Inferior parietal cortex (tissue), 1 donor: Measurements from ENCODE around the gene SNCAIP.

ENCODE experiments used
- DNase-seq: peaks from one replicate; pipeline ENCODE4 v3.0.0-alpha.2; 2016; ENCODE audit errors: extremely low spot score

SNCAIP gene

DNA sequence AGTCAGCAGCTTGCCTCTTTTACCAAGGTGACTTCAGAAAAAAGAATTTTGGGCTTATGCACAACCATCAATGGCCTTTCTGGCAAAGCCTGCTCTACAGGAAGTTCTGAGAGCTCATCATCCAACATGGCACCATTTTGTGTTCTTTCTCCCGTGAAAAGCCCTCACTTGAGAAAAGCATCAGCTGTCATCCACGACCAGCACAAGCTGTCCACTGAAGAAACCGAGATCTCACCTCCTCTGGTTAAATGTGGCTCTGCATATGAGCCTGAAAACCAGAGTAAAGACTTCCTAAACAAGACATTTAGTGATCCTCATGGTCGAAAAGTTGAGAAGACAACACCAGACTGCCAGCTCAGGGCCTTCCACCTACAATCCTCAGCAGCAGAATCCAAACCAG is 111.2 kb downstream of the SNCAIP start:
- DNase-seq = no peak

DNA sequence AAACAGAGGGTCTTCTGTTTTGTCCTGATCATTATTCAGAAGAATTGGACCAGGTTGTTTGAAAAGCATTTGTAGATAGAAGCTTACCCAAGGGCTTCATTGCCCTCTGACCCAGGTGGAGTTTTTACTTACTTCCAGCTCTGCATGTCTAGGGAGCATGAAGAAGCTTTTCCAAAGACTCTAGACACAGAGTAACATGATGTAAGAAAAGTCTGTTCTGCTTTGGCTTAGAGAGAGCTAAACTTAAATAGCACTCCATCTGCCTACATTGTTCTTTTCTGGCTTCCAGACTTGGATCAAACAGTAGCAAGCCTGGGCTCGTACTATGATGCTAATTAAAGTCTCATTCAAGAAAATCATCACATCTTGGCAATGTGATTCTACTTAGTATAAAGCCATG is 112.1 kb downstream of the SNCAIP start:
- DNase-seq = peak; percentile 59

DNA sequence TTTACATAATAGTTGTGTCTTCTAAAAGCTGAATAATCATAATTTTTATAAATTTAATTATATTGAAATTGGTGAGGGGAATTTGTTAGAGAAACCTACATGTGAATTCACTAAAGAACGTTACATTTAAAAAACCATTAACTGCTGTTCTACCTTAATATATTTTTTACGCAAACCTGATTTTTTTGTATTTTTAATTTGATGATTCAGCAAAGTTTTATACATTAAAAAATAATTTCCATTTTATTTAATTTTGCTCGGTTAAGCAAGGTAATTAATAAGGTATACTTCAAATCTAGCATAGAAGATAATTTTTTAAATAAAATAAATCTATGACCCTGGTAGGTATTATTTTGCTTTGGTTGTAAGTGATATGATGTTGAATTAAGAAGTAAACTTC is 114.3 kb downstream of the SNCAIP start:
- no peak for DNase-seq

DNA sequence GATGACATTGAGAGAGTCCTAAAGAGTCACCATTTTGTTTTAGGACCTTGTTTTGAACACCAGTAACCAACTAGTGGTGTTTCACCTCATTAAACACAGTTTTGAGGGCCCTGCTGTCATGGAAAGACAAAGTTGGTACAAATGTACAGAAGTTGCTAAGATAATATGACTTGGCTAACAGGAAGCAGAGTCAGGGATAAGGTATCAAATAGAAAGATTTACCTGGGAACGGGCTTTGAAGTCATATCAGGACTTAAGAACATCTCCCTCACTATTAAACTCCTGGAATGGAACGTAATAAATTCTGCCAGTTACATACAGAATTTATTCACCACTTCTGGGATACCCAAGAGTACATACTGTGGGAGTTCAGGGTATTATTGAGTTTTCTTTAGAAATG is 115.6 kb downstream of the SNCAIP start:
- DNase-seq = no peak

DNA sequence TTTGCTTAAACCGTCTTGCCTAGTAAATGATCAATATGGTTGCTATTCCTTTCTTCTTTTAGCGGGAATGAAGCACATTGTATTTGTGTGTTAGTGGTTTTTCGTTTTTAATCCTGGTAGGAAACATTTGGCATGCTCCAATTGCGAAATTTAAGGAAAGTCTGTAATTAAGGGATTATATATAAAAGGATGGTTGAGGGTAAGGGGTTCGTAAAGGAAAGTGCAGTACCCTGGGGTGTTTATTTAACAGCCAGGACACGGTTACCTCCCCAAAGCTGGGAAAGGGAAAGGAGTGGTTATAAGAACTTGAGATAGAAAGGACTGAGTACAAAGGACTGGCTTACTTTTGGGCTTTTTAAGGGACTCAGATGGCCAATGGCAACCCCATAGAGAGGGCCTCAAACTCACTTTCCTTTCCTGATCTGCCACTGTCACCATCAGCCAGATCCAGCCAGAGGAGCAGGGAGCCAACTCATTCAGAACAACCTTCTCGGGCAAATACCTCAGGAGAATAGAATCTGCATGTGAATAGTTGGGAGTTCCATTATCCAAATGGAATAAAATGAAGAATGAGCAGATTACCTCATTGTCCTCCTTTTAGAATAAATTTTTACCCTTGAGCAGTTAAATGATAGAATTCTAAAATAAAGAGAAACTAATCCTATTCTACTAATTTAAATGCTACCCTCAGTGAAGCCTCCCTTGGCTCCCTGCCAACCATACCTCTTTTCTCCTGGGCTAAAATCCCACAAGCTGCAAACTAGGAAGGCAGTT is 117.7 kb downstream of the SNCAIP start:
- DNase-seq = no peak

DNA sequence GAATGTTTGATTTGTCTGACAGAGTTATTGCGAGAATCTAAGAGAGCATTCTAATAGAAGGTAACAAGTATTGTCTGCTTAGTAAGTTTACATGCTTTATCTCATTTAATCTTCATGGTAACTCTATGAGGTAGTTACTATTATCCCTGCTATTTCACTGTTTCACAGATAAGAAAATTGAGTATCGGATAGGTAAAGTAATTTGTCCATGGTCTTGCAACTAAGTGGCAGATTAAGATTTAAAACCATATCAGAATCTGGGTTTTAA is 118.2 kb downstream of the SNCAIP start:
- no peak for DNase-seq

DNA sequence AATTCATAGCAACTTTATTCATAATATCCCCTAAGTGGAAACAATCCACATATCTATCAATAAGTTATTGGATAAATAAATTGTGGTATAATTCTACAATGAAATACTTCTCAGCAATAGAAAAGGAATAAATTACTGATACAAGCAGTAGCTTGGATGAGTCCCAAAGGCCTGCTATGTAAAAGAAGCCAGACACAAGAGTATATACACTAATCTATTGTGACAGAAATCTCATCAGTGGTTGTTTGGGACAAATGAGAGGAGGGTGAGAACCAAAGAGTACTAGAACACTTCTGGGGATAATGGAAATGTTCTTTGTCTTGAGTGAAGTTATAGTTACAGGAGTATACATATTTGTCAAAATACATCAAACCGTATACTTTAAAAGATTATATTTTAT is 119.3 kb downstream of the SNCAIP start:
- no peak for DNase-seq

DNA sequence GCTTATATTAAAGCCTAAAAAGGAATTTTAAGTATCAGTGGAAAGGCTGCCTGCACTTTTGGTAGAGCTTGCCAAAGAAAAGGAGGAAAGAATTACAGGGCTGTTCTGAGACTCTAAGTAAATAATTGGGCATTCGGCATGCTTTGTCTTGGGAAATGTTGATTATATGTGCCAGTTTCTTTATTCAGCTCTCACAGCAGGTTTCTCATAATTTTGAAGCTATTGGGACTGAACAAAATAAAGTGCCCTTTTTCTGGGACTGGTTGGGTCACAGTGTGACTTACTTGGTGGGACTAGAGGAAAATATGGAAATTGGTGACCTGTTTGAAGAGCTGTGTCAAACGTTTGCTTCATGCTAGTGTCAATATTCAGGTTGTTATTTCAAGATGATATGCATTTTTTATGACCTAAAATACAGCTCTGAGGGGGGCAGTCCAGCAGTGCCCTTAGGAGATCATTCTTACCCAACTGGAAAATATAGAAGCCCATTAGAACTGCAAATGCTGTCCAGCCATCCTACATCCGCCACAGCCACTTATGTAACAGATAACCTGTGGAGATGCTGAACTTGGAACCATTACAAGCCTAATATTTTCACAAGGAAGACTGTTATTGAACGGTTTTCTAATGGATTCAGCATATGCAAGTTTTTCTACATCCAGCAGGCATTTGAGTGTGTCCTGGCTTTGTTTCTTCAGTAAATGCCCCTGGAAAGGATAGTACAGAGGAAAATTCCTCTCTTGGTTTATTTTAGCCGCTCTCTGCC is 122.4 kb downstream of the SNCAIP start:
- no peak for DNase-seq

DNA sequence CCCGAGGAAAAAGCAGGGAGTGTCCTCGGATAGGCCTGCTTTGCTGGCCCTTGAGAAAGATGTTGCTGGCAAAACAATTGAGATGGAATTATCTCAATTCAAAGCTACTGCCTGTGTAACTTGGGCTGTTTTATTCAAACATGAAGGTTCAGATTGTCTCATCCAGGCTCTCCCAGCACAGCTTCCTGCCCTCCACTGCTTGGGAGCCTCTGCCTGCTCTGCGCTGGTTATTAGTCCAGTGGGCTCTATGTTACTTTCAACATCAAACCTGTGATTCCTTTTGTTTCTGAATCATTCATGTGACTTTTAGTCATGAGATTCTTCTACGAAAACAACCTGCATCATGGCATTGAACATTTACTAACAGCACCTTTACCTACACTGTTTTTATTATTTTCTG is 123.2 kb downstream of the SNCAIP start:
- DNase-seq = no peak

DNA sequence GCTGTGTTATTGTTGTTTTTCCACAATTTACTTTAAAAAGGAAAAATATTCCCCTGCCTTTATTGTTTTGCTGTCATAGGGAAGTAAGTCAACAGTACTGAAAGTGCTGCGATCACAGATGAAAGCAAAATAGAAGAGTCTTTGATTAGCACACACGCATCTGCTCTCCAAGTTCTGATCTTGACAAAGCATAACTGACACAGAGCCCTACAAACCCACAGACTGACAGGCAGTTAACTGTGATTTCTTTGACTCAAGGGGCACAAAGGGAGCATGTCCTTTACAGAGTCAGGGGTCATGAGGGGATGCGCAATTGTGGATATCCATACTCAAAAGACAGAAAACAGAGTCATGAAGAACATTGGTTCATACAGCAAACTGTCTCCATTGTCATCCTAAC is 123.7 kb downstream of the SNCAIP start:
- no peak for DNase-seq

DNA sequence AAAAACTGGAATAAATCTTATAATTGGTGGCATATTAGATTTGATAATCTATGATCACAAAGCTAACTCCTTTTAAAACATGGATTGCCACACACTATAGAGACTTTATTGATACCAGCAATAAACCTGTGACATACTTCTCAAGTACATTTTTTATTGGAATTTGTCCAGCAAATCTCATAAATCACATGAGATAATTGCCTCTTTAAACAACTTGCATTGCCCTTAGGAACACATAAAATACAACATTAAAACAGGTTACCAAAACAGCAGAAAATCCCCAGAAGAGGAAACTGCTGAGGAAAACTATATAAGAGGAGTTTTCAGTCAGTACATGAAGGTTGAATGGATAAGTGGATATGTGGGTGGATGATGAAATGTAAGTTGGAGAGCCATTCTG is 124.6 kb downstream of the SNCAIP start:
- DNase-seq = no peak

DNA sequence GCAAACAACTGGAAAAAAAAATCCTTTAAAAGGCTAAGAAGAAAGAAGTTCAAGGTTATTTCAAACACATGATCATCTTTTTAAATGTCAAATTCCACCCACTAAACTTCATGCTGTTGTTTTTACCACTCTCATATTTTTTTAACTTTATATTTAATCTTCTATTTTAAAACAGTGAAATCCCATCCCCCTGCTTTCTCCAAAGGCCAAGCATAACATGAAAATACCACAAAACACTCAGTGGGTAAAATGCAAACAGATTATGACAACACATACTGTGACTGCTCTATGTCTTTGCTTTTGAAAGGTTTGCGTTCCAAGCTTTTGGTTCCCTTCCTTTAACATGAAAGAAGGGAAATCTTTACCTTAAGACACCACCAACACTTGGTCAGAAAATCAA is 127.6 kb downstream of the SNCAIP start:
- DNase-seq = no peak

DNA sequence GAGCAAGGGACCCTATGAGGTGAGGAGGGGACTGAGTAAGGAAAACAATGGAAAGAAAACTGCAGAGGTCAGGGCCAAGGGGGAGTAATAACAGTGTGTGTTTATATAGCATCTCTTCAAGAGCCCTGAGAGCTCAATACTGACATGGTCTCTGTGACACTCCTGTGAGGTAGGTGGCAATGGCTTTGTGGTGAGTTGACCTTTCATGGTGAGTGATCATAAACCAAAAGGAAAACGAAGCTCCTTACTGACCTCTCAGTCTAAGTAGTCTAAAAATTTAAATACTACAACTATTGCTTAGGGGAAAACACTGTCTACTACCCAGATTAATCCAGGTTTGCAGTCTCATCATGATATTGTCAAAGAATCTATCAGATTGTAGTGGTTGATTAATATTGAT is 130.9 kb downstream of the SNCAIP start:
- no peak for DNase-seq

DNA sequence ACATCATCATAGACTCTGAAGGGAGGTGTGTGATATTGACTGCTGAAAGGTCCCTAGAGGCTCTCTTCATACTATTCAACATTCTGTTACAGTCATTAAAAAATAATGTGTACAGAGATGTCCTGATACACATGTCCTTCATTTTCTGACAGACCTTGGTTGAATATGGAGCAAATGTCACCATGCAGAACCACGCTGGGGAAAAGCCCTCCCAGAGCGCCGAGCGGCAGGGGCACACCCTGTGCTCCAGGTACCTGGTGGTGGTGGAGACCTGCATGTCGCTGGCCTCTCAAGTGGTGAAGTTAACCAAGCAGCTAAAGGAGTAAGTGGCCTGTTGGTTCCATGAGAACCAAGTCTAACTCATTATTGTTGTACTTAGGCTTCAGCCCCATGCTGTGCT is 132.4 kb downstream of the SNCAIP start:
- DNase-seq = no peak

DNA sequence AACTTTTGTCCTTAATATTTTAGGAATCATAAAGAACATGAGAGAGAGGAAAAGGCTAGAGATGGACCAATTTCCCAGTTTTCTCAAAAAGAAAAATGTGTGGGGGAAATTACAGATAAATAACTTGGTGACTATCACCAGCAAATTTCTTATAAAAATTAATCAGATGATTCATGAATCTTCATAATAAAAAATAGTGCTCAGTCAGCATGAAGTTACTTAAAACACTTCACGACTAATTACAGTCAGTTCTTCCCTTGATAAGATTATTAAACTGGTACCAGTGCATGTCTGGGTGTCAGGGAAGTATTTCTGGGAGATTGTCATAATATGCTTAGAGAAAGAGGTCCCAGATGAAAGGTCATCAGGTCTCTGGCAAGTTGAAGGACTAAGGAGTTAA is 133.0 kb downstream of the SNCAIP start:
- no peak for DNase-seq

DNA sequence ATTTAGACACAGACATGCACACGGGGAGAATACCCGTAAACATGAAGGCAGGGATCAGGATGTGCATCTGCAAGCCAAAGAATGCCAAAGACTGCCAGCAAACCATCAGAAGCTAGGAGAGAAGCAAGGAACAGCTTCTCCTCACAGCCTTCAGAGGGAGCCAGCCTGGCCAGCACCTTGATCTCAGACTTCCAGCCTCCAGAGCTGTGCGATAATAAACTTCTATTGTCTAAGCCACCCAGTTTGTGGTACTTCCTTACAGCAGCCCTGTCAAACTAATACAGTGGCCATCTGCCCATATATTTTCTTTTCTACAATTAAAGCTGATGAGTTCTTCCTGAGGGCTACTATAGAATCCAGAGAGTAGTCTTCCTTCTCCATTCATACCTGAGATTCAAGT is 135.0 kb downstream of the SNCAIP start:
- DNase-seq = no peak

DNA sequence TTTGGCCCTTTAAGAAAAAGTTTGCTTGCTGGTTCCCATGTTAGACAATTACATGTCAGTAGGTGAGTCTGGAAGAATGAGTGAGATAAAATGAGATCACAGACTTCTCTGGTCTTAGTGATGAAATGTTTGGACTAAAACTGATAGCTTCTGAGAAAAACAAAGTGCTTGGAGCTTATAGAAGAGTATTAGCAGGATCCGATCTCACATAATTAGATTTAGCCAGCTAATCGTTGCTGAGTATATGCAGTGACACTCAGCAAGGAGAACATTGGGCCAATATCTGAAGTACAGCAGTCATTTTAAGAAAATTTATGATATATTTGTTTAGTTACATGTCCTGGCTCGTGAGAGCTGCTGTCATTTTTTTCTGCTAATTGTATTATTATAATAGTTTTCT is 135.8 kb downstream of the SNCAIP start:
- DNase-seq = no peak

DNA sequence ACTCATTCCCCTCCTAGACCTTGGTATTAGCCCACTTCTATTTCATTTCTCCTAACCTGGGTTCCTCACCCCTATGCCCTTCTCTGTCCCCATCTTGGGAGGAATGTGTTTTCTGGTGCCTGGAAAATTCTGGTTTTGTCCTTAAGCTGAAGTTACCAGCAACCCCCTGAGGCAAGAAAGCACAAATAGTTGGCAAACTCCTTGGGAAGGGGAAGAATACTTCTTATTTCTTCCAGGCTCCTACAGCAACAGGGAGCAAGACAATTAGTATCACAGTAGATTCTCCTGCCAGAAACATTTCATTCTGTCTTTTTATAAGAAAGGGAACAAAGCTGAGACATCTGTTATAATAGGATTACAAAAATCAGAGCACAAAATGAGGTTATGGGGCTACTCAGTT is 142.5 kb downstream of the SNCAIP start:
- DNase-seq = no peak

DNA sequence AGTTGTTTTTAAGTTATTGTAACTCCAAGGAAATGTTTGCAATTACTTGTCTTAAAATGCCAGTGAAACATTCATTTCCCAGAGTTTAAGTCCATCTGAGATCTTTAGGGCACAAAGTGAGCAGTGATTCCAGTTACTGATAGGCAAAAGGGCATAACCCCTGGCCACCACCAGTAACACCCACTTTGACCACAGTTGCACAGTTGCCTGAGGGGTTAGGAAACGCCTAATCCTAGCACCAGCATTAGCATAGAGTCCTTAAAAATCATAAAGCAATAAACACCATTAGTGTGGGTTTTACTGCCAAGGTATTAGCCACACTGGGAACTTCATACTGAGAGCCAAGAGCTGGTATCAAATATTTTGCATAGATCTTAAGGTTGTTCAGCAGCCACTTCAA is 143.9 kb downstream of the SNCAIP start:
- DNase-seq = no peak

DNA sequence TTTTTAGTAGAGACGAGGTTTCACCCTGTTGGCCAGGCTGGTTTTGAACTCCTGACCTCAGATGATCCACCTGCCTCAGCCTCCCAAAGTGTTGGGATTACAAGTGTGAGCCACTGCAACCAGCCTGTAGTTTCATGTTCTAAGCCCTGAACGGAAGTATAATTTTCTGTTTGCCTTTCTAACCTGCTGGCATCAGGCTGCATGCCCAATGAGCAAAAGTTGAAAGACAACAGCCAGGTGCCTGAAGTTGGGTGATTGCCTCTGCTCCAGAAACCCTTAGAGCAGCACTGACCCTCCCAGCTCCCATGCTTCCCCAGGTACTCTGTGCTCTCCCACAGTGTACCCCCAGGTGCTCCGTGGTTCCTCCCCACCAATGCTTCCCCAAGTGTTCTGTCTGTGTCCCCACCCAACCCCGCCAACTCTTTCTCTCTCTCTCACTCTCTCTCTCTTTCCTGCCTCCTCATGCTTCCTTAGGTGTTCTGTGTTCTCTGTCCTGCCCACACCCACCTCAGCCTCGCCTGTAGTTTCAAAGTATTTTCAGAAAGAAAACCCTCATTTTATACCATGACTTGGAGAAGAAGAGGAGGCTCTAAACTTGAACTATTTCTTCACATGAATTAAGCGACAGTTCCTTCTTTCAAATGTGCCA is 145.3 kb downstream of the SNCAIP start:
- no peak for DNase-seq

DNA sequence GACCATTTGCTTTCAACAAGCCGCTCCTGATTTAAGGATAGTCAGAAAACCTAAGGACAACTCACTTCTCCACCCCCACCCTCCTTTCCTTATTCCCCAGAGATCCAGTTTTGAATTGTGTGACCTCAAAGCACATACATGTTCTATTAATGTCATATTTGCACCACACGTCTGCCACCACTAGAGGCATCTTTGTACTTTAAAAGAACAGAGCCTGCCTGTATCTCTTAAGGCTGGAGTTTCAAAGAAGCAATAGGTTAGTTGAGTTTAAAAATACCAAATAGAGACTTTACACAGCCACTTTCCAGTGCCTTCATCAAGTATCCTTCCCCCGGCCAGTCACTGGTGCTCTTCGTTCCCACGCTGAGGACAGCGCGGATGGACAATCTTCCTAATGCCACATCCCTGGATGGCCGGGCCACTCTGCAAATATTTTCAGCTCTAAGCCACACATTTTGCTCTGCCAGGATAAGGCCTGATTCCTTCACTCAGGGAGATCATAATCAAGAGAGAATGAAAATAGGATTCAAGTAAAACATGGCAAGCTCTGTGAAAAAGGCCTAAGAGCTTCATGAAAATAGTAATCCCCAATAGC is 146.3 kb downstream of the SNCAIP start:
- no peak for DNase-seq

DNA sequence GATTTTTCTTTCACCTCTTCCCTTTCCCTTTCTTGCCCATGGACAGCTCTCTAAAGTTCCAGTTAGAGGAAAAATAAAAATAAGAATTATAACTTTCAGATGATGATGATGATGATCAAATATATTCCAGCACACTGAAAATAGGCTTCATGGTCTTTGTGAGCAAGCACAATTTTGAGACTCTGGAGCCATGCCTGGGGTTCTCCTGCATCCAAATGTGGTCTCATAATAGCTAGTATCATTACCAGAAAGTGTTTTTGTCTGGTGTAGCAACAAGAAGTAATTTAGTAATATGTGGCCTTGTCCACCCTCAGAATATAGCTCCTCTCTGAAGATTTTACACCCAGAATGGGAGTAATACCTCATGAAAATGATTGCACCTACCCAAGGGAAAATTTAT is 150.4 kb downstream of the SNCAIP start:
- DNase-seq = no peak

DNA sequence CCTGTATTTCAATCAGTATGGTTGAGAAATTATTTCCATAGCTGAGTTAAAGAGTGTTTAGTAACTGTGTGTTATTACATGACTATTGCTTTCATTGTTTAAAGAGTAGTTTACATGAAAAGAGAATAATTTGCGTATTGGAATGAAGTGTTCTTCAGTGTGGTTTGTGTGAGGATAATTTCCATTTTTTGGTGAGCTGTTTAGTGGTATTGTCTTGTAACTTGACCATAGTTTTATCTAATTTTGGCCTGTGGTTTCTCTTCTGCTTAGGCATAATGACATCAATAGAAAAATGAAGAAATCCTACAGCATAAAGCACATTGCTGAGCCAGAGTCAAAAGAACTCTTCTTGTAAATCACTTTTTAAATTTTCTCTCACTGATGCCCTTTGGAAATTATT is 151.2 kb downstream of the SNCAIP start:
- DNase-seq = no peak
